Caco-2 (cell line): ENCODE results near the gene ARAP2. TPM values are rescaled to one million over a fixed set of nuclear protein-coding genes. Genes with fewer than 3 reads are reported as not detected.

Experiments
- BruUV-seq: library from RNA; stranded (reverse); fragments of 400-500 nt; replicated peaks from 2 replicates; lab custom pipeline; 2021; lab: Mats Ljungman, UMichigan
- CTCF ChIA-PET: fragments of 300-600 bp; sonication (Branson Sonifier 250); formaldehyde crosslinking; loops from one replicate; lab custom pipeline; 2022; ENCODE audit warnings: antibody characterized with exemption; lab: Charles Lee
- POLR2A ChIA-PET: fragments of 300-600 bp; sonication (Branson Sonifier 250); formaldehyde crosslinking; loops from one replicate; lab custom pipeline; 2022; ENCODE audit warnings: antibody characterized with exemption; lab: Charles Lee
- DNase-seq, 2 experiments: peaks; one replicate each; pipeline versions ENCODE4 v3.0.0 to v3.0.0-alpha.2; 2020 to 2022
- H3K27me3 ChIP-seq: replicated peaks from 2 replicates; pipeline ENCODE4 v1.6.0; 2011; ENCODE audit warnings: low read length; ENCODE audit not compliant: control insufficient read depth, insufficient read depth
- H3K36me3 ChIP-seq: 2 replicates; pipeline ENCODE4 v1.5.1; 2011; ENCODE audit warnings: low read length; ENCODE audit not compliant: control insufficient read depth, insufficient read depth
- H3K4me1 ChIP-seq: fragments of 250-450 bp; sonication (Bioruptor Pico); 2 replicates; pipeline ENCODE4 v1.5.1; 2020; ENCODE audit warnings: mild to moderate bottlenecking
- H3K4me3 ChIP-seq: 2 replicates; pipeline ENCODE4 v1.5.1; 2011; ENCODE audit warnings: low read depth, mild to moderate bottlenecking, control low read depth, low read length
- H3K9me3 ChIP-seq: fragments of 250-450 bp; sonication (Bioruptor Pico); 2 replicates; pipeline ENCODE4 v1.5.1; 2020; ENCODE audit warnings: mild to moderate bottlenecking, moderate library complexity
- H3K27ac Mint-ChIP-seq: one replicate; pipeline ENCODE4 v1.8.0; 2022; ENCODE audit warnings: mixed read lengths; ENCODE audit not compliant: unreplicated experiment
- H3K27me3 Mint-ChIP-seq: one replicate; pipeline ENCODE4 v1.8.0; 2022; ENCODE audit warnings: mixed read lengths; ENCODE audit not compliant: insufficient read depth, unreplicated experiment
- H3K36me3 Mint-ChIP-seq: one replicate; pipeline ENCODE4 v1.8.0; 2022; ENCODE audit warnings: mild to moderate bottlenecking, mixed read lengths; ENCODE audit not compliant: insufficient read depth, unreplicated experiment
- H3K4me1 Mint-ChIP-seq: one replicate; pipeline ENCODE4 v1.8.0; 2022; ENCODE audit warnings: low read depth, mixed read lengths; ENCODE audit not compliant: unreplicated experiment
- H3K4me3 Mint-ChIP-seq: one replicate; pipeline ENCODE4 v1.8.0; 2022; ENCODE audit warnings: mild to moderate bottlenecking, moderate library complexity, mixed read lengths; ENCODE audit not compliant: unreplicated experiment
- H3K9me3 Mint-ChIP-seq: one replicate; pipeline ENCODE4 v1.8.0; 2022; ENCODE audit warnings: mixed read lengths; ENCODE audit not compliant: unreplicated experiment
- intact Hi-C: fragments of 100-400 bp; cut with micrococcal nuclease; formaldehyde crosslinking; loops from one replicate; pipeline ENCODE4 v1.10.0; 2022; ENCODE audit not compliant: unreplicated experiment
- total RNA-seq: library from RNA; stranded (reverse); gene quantifications from 2 replicates; pipeline ENCODE4 v1.2.3, GENCODE V29; 2022
- TF ChIP-seq, protein P1 (sequence below), 2 experiments: fragments of 200-600 bp in 1 of 2; IDR thresholded peaks; 1 replicate in 1 of 2; 2 replicates in 1 of 2; pipeline versions ENCODE4 v1.5.1 to v1.8.0; 2011 to 2022; ENCODE audit warnings: antibody characterized with exemption in 1 of 2, control low read depth in 1 of 2, inconsistent platforms in 1 of 2, low read depth in 1 of 2, low read length in 1 of 2, mild to moderate bottlenecking in 1 of 2, moderate library complexity in 1 of 2; ENCODE audit not compliant: insufficient read depth in 1 of 2, severe bottlenecking in 1 of 2, unreplicated experiment in 1 of 2

Gene ARAP2
- total RNA-seq, 1 experiment from 2014 or later: 3.9 TPM

DNA sequence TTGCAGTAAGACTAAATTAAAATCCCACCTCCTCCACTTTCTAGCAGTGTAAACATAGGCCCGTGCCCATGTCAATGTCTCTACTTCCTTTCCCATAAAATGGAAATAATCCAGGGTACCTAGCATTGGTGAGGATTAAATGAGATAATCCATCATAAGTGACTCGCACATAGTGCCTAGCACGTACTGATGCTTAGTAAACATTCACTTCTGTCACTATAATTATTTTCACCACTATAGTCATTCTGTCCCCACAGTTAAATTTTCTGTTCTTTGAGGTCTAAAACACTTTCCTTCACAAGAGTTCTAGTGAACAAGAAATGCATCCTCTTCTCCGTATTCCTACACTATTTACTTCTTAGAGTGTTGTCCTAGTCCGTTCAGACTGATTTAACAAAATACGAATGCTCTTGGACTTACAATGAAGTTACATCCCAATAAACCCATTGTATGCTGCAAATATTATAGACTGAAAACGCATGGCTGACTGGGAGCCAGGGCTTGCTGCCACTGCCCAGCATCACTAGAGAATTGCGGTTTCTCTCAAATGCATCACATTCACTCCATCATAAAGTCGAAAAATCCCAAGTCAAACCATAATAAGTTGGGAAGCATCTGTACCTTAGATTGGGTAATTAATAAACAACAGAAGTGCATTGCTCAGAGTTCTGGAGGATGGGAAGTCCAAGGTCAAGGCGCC, 10.6 kb downstream of the ARAP2 start:
- Mint-ChIP-seq H3K27me3 (no peaks in the 10 kb centered on the region), H3K4me1 (peaks cover 8% of the 10 kb centered on the region), H3K27ac (no peak overlapping the region), H3K9me3 (no peaks in the 10 kb centered on the region), H3K4me3 (no peak overlapping the region), H3K36me3 (peaks cover 6% of the 10 kb centered on the region)
- no peak for DNase-seq
- TF ChIP-seq, protein P1, sequence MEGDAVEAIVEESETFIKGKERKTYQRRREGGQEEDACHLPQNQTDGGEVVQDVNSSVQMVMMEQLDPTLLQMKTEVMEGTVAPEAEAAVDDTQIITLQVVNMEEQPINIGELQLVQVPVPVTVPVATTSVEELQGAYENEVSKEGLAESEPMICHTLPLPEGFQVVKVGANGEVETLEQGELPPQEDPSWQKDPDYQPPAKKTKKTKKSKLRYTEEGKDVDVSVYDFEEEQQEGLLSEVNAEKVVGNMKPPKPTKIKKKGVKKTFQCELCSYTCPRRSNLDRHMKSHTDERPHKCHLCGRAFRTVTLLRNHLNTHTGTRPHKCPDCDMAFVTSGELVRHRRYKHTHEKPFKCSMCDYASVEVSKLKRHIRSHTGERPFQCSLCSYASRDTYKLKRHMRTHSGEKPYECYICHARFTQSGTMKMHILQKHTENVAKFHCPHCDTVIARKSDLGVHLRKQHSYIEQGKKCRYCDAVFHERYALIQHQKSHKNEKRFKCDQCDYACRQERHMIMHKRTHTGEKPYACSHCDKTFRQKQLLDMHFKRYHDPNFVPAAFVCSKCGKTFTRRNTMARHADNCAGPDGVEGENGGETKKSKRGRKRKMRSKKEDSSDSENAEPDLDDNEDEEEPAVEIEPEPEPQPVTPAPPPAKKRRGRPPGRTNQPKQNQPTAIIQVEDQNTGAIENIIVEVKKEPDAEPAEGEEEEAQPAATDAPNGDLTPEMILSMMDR (IDR thresholded peaks at IDR 0.05; ENCODE audit: insufficient read depth in 1 of 2, low read depth in 1 of 2, low read length in 1 of 2, severe bottlenecking in 1 of 2, unreplicated experiment in 1 of 2): no peak
- H3K4me3 ChIP-seq: no peak overlapping the region
- no TSS peak for BruUV-seq
- H3K9me3 ChIP-seq: no peaks in the 10 kb centered on the region
- ChIA-PET POLR2A (no interaction called here), CTCF (no interaction called here)
- H3K4me1 ChIP-seq: peaks cover 8% of the 10 kb centered on the region; the same call in 1 of the 2 replicates
- H3K27me3 ChIP-seq: no peaks in the 10 kb centered on the region
- H3K36me3 ChIP-seq: no peaks in the 10 kb centered on the region
- intact Hi-C loops: no loop called here

DNA sequence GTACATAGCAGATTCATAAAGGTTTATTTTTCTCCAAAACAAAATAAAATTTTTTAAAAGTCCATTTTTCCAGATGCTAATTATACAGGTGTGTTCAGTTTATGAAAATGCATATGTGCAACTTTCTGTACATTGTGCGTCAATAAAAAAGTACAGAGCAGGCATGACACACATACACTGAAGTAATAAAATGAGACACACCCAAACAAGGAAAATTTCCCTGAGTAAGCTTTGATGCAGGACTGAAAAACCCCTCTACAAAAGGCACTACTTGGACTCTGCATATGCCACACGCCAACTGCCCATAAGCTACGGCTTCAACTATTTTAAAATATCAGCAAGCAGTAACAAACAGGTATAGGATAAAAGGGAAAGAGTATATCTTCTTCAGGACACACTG, 13.8 kb downstream of the ARAP2 start:
- no peak overlapping the region for H3K27ac Mint-ChIP-seq
- no peaks in the 10 kb centered on the region for H3K36me3 ChIP-seq
- TF ChIP-seq, protein P1 (IDR thresholded peaks at IDR 0.05; ENCODE audit: insufficient read depth in 1 of 2, low read depth in 1 of 2, low read length in 1 of 2, severe bottlenecking in 1 of 2, unreplicated experiment in 1 of 2): no peak
- no peak for DNase-seq
- H3K9me3 ChIP-seq: no peaks in the 10 kb centered on the region
- H3K27me3 ChIP-seq: no peaks in the 10 kb centered on the region
- H3K27me3 Mint-ChIP-seq: no peaks in the 10 kb centered on the region
- no peak overlapping the region for H3K4me3 Mint-ChIP-seq
- H3K9me3 Mint-ChIP-seq: no peaks in the 10 kb centered on the region
- POLR2A ChIA-PET: no interaction called here
- peaks cover 6% of the 10 kb centered on the region; the same call in 1 of the 2 replicates for H3K4me1 ChIP-seq
- CTCF ChIA-PET: no interaction called here
- H3K36me3 Mint-ChIP-seq: peaks cover 6% of the 10 kb centered on the region
- no peak overlapping the region for H3K4me3 ChIP-seq
- intact Hi-C loops: no loop called here
- H3K4me1 Mint-ChIP-seq: peaks cover 9% of the 10 kb centered on the region
- no TSS peak for BruUV-seq

DNA sequence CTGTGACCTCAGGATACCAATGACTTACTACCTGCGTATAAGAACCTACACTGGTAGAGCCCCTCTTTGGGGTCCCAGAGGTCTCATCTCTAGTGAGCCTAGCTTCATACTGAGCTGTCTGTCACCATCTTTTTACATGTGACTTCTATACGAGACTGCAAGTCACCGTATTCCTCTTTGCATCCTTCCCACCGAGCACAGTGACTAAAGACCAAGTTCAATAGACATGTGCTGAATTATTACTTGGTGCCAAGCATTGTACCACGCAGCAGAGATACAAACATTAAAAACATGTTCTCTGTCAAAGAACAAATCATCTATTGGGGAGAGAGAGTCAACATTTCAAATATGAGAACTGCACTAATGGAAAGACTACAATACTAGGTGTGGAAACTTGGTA, 16.4 kb downstream of the ARAP2 start:
- Histone ChIP-seq H3K27me3 (no peaks in the 10 kb centered on the region), H3K9me3 (no peaks in the 10 kb centered on the region), H3K4me1 (no peaks in the 10 kb centered on the region), H3K4me3 (no peak overlapping the region), H3K36me3 (no peaks in the 10 kb centered on the region)
- H3K9me3 Mint-ChIP-seq: no peaks in the 10 kb centered on the region
- H3K4me1 Mint-ChIP-seq: peaks cover 7% of the 10 kb centered on the region
- no peaks in the 10 kb centered on the region for H3K27me3 Mint-ChIP-seq
- no peak for DNase-seq
- intact Hi-C loops: no loop called here
- H3K4me3 Mint-ChIP-seq: no peak overlapping the region
- ChIA-PET CTCF (no interaction called here), POLR2A (no interaction called here)
- TF ChIP-seq, protein P1 (IDR thresholded peaks at IDR 0.05; ENCODE audit: insufficient read depth in 1 of 2, low read depth in 1 of 2, low read length in 1 of 2, severe bottlenecking in 1 of 2, unreplicated experiment in 1 of 2): no peak
- no peak overlapping the region for H3K27ac Mint-ChIP-seq
- no TSS peak for BruUV-seq
- no peaks in the 10 kb centered on the region for H3K36me3 Mint-ChIP-seq
